Colonic mucosa (tissue), 4 donors: ENCODE results near the gene DHRS3. TPM values are rescaled to one million over a fixed set of nuclear protein-coding genes. Genes with fewer than 3 reads are reported as not detected.
"Not testable (repeated sequence)": the region's sequence is repeated elsewhere in the genome, so short reads cannot be mapped to it uniquely, and the experiment has no call there.

ENCODE experiments used
- DNase-seq: peaks from one replicate; pipeline ENCODE4 v3.0.0-alpha.2; 2020
- H3K27ac ChIP-seq: fragments of 200-600 bp; one replicate; pipeline ENCODE4 v1.8.0; 2021
- H3K27me3 ChIP-seq: fragments of 200-600 bp; one replicate; pipeline ENCODE4 v1.8.0; 2021
- H3K36me3 ChIP-seq: fragments of 200-600 bp; one replicate; pipeline ENCODE4 v1.8.0; 2021
- H3K4me1 ChIP-seq: fragments of 200-600 bp; one replicate; pipeline ENCODE4 v1.8.0; 2021; ENCODE audit warnings: mild to moderate bottlenecking
- H3K4me3 ChIP-seq: fragments of 200-600 bp; one replicate; pipeline ENCODE4 v1.8.0; 2021
- H3K9ac ChIP-seq, 2 donors: one replicate each; pipeline ENCODE4 v1.7.0; 2013; ENCODE audit warnings: control low read depth in 2 of 2, low read depth in 2 of 2, low read length in 2 of 2
- H3K9me3 ChIP-seq: fragments of 200-600 bp; one replicate; pipeline ENCODE4 v1.8.0; 2021
- CTCF ChIP-seq: fragments of 200-600 bp; IDR thresholded peaks from one replicate; pipeline ENCODE4 v1.8.0; 2022; ENCODE audit warnings: antibody characterized with exemption, mild to moderate bottlenecking
- intact Hi-C: fragments of 100-400 bp; cut with DNase I; formaldehyde crosslinking; loops from one replicate; pipeline ENCODE4 v1.14.1; 2022
- total RNA-seq, 2 donors: library from RNA; stranded (reverse); fragmentation: NEBNext Ultra II Directional in 1 of 2; extraction: Animal tissue kit (Norgen Biotek cat#: 25700) in 1 of 2; gene quantifications; one replicate each; pipeline ENCODE4 v1.2.1, GENCODE V29; 2021
- donor health status: healthy.
- donor health status: DM: no; HTN: no; CAD: no.
- donor health status: DM: no; HTN: no; CAD: no.

The DHRS3 gene
- total RNA-seq, 2 donors from 2014 or later, result 69.6 to 120 TPM

GRCh38 chr1:12568009-12568767 lies 49.8 kb downstream of the DHRS3 start:
- TF ChIP-seq CTCF, result no peak
- Histone ChIP-seq H3K9me3 (no peaks in the 10 kb centered on the region), H3K36me3 (no peaks in the 10 kb centered on the region), H3K4me3 (no peak overlapping the region), H3K27me3 (no peaks in the 10 kb centered on the region), H3K9ac (no peak overlapping the region), H3K4me1 (no peaks in the 10 kb centered on the region), H3K27ac (no peak overlapping the region)
- DNase-seq, result no peak
- intact Hi-C loops, result no loop called here

GRCh38 chr1:12567288-12567819 lies 50.7 kb downstream of the DHRS3 start:
- Histone ChIP-seq H3K9ac (no peak overlapping the region), H3K4me1 (no peaks in the 10 kb centered on the region), H3K27ac (no peak overlapping the region), H3K4me3 (no peak overlapping the region), H3K36me3 (no peaks in the 10 kb centered on the region), H3K27me3 (no peaks in the 10 kb centered on the region), H3K9me3 (no peaks in the 10 kb centered on the region)
- DNase-seq, result no peak
- intact Hi-C loops, result no loop called here
- TF ChIP-seq CTCF, result no peak

GRCh38 chr1:12566484-12567287 lies 51.3 kb downstream of the DHRS3 start:
- no peak overlapping the region for H3K9ac ChIP-seq
- H3K27ac ChIP-seq, result no peak overlapping the region
- H3K27me3 ChIP-seq, result no peaks in the 10 kb centered on the region
- H3K4me3 ChIP-seq, result no peak overlapping the region
- TF ChIP-seq CTCF, result no peak
- no peaks in the 10 kb centered on the region for H3K36me3 ChIP-seq
- H3K9me3 ChIP-seq, result no peaks in the 10 kb centered on the region
- intact Hi-C loops, result no loop called here
- no peak for DNase-seq
- H3K4me1 ChIP-seq, result no peaks in the 10 kb centered on the region

- Histone ChIP-seq H3K27ac (no peak overlapping the region), H3K27me3 (no peaks in the 10 kb centered on the region), H3K4me3 (no peak overlapping the region), H3K4me1 (no peaks in the 10 kb centered on the region), H3K36me3 (no peaks in the 10 kb centered on the region), H3K9ac (no peak overlapping the region), H3K9me3 (no peaks in the 10 kb centered on the region)
- TF ChIP-seq CTCF, result no peak
- intact Hi-C loops, result no loop called here
- no peak for DNase-seq
Measured at GRCh38 chr1:12565966-12566352, 52.1 kb downstream of the DHRS3 start.

- Histone ChIP-seq H3K27me3 (no peaks in the 10 kb centered on the region), H3K9ac (no peak overlapping the region), H3K9me3 (no peaks in the 10 kb centered on the region), H3K27ac (no peak overlapping the region), H3K36me3 (no peaks in the 10 kb centered on the region), H3K4me1 (no peaks in the 10 kb centered on the region), H3K4me3 (no peak overlapping the region)
- no peak for TF ChIP-seq CTCF
- DNase-seq, result no peak
- intact Hi-C loops, result no loop called here
Measured at GRCh38 chr1:12565094-12565965, 52.7 kb downstream of the DHRS3 start.

- H3K9me3 ChIP-seq, H3K27me3 ChIP-seq, H3K4me3 ChIP-seq, intact Hi-C loops, H3K27ac ChIP-seq, H3K9ac ChIP-seq, DNase-seq, H3K4me1 ChIP-seq, H3K36me3 ChIP-seq: not testable (repeated sequence)
Measured at GRCh38 chr1:12564251-12564650, 53.8 kb downstream of the DHRS3 start.
